Testis (tissue), 3 donors: Measurements from ENCODE around the gene NR6A1. TPM values are rescaled to one million over a fixed set of nuclear protein-coding genes. Genes with fewer than 3 reads are reported as not detected.

ENCODE experiments used
- DNase-seq: peaks from one replicate; pipeline ENCODE4 v3.0.0-alpha.2; 2019
- H3K27ac ChIP-seq, 2 donors: fragments of 200-600 bp; sonication (generic); one replicate each; pipeline ENCODE4 v1.5.1; 2019
- H3K27me3 ChIP-seq: fragments of 200-600 bp; sonication (generic); one replicate; pipeline ENCODE4 v1.5.1; 2019
- H3K36me3 ChIP-seq: fragments of 200-600 bp; sonication (generic); one replicate; pipeline ENCODE4 v1.5.1; 2017; ENCODE audit warnings: low read depth; ENCODE audit errors: missing control alignments
- H3K4me1 ChIP-seq: fragments of 200-600 bp; sonication (generic); one replicate; pipeline ENCODE4 v1.5.1; 2019
- H3K4me3 ChIP-seq, 2 donors: fragments of 200-600 bp; sonication (generic); one replicate each; pipeline ENCODE4 v1.5.1; 2017 to 2019
- H3K9me3 ChIP-seq: fragments of 200-600 bp; sonication (generic); one replicate; pipeline ENCODE4 v1.5.1; 2017
- POLR2A ChIP-seq: fragments of 450-650 bp; IDR thresholded peaks from one replicate; pipeline ENCODE4 v1.6.1; 2017; ENCODE audit warnings: antibody characterized with exemption, mild to moderate bottlenecking, moderate library complexity
- WGBS, 2 donors: methylation state at CpG; one replicate each; pipeline ENCODE4 v1.1.5; 2018; 5-methylcytosine and 5-hydroxymethylcytosine counted together
- intact Hi-C: fragments of 100-400 bp; cut with DNase I; formaldehyde crosslinking; loops from one replicate; pipeline ENCODE4 v1.15.1; 2023; ENCODE audit warnings: low total_unique reads
- polyA plus RNA-seq: library from polyadenylated mRNA; stranded (reverse); fragments of 350-450 nt; fragmentation: Illumina TruSeq; extraction: RNeasy Lipid Tissue Mini Kit (QIAGEN cat#74804); gene quantifications from one replicate; pipeline ENCODE4 v1.2.3, GENCODE V29; 2014; ENCODE audit warnings: low read depth, low replicate concordance; ENCODE audit not compliant: insufficient read depth
- total RNA-seq, 2 donors: library from RNA; depleted of rRNA; stranded (reverse); fragments of >200 nt; gene quantifications; one replicate each; pipeline ENCODE4 v1.2.3, GENCODE V29; 2016
- TF ChIP-seq, protein P1 (sequence below), 3 experiments: fragments of 450-650 bp in 2 of 3; fragments of 200-600 bp in 1 of 3; sonication (generic) in 1 of 3; IDR thresholded peaks; one replicate each; pipeline ENCODE4 v1.5.1; 2016 to 2019; ENCODE audit warnings: antibody characterized with exemption in 3 of 3, mild to moderate bottlenecking in 2 of 3, moderate library complexity in 1 of 3

The NR6A1 gene
- total and polyA plus RNA-seq, 3 donors from 2014 or later, result 54.6 to 100 (median 92.1) TPM

DNA sequence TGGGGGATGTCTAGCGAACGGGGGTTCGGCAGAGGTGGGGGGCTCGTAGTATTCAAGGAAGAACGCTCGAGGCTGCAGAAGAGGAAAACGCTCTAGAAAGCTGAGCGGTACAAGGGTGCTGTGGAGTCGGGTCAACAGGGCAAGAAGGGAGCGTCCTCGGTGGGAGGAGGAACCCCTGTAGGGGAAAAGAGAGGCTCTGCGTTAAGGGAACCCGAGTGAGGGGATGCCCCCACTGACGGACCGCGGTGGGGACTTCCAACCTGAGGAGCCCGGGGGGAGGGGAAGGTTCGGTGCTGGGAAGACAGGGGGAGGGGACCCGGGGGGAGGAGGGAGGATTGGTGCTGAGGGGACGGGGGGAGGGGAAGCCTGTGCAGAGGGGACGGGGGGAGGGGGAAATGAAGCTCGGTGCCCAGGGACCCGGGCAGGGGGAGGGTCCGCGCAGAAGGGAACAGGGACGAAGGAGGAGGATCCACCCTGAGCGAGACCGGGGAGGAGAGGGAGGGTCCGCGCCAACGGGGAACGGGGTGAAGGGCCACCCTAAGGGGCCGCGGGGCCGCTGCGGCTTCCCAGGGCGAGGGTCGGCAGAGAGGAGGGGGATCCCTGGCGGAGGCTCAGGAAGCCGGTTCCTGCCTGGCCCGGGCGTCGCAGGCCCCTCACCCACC lies 621 bp downstream of the NR6A1 start:
- TF ChIP-seq POLR2A, result no peak
- TF ChIP-seq, protein P1, sequence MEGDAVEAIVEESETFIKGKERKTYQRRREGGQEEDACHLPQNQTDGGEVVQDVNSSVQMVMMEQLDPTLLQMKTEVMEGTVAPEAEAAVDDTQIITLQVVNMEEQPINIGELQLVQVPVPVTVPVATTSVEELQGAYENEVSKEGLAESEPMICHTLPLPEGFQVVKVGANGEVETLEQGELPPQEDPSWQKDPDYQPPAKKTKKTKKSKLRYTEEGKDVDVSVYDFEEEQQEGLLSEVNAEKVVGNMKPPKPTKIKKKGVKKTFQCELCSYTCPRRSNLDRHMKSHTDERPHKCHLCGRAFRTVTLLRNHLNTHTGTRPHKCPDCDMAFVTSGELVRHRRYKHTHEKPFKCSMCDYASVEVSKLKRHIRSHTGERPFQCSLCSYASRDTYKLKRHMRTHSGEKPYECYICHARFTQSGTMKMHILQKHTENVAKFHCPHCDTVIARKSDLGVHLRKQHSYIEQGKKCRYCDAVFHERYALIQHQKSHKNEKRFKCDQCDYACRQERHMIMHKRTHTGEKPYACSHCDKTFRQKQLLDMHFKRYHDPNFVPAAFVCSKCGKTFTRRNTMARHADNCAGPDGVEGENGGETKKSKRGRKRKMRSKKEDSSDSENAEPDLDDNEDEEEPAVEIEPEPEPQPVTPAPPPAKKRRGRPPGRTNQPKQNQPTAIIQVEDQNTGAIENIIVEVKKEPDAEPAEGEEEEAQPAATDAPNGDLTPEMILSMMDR (IDR thresholded peaks at IDR 0.05), result no peak
- peaks cover 15% of the 10 kb centered on the region for H3K4me1 ChIP-seq
- peak; percentile 88 for DNase-seq
- no peaks in the 10 kb centered on the region for H3K9me3 ChIP-seq
- H3K27ac ChIP-seq, result peak overlapping the region; percentile 88 to 96
- 1 to 3% methylated on average over 31 to 41 of the region's 43 CpGs for WGBS, 2 donors
- no peaks in the 10 kb centered on the region for H3K36me3 ChIP-seq
- intact Hi-C loops, result loop anchor here (10.0 kb wide), 1 partner anchor 374 kb away; the partner anchor contains the start of gene SCAI
- no peaks in the 10 kb centered on the region for H3K27me3 ChIP-seq
- peak overlapping the region; percentile 88 to 97 for H3K4me3 ChIP-seq

DNA sequence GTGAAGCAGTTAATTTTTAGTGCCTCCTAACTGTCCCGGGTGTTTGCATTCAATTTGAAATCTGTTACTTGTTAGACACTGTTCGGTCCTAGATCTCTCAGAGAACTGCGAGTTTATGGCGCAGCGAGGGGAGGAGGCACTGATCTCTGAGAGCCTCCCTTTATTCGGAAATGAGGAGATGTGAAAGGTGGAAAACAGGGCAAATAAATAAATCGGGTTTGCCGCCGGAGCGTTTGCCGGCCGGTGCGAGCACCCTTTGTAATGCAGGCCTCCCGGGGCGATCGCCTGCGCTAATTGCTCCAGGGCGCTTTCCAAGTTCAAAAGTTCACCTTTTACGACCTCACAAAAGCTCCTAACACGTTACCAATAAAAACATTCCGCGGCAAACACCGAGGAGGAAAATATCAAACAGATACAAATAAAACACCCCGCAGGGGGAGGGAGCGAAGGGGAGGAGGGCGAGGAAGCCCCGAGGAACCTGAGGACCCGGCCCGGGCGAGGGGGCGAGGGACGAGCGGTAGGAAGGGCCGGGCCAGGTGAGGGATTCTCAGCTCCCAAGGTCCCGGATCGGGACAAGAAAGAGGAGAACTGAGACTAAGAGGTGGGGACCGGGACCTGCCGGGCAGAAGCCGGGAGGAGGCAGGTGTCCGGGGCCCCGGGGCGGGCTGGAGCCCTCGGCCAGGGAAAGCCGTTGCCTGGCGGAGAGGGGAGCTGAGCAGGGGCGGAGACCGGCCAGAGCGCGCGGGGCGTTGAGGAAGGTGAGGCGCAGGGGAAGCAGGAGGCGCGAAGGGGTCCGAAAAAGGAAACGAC lies 1.4 kb downstream of the NR6A1 start:
- Histone ChIP-seq H3K4me1 (peaks cover 15% of the 10 kb centered on the region), H3K4me3 (peak overlapping the region; percentile 88 to 97), H3K27me3 (no peaks in the 10 kb centered on the region), H3K9me3 (no peaks in the 10 kb centered on the region), H3K36me3 (no peaks in the 10 kb centered on the region), H3K27ac (peak overlapping the region; percentile 88 to 96)
- DNase-seq, result peak; percentile 30
- intact Hi-C loops, result loop anchor here (10.0 kb wide), 1 partner anchor 375 kb away; the partner anchor contains the start of gene SCAI
- WGBS, 2 donors, result 6% methylated on average over 56 of the region's 56 CpGs
- TF ChIP-seq, protein P1 (IDR thresholded peaks at IDR 0.05), result no peak
- TF ChIP-seq POLR2A, result no peak

DNA sequence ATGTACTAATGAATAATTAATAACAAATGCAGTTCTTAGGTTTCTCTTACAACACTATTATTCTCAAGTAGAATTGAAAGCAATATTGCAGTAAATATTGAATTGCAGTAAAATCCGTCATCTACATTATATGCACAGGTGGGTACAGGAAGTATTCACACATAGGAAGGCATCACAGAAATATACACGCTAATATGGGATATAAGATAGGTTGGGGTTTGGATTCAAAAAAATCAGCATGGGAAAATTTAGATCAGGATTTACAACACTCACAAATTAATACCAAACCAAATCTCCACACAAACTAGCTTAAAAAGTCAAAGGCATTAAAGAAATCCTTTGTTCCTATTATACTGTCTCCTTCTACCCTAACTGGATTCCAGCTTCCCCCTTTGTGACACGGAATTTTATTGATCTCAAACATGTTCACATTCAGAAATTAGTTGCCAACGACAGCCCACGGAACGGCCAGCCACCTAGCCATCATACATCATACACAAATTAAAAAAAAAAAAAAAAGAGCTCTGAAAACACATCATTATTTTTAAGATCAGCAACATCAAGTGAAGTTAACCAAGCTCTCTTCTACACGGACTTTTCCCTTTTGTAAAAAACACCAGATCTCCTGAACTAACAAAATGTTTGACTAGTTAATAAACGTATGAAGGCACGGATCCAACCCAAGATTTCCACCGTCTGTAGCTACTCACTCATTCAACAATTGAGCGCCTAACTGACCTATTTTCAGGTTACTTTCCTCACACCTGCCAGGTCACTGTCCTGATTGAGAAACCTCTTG lies 2.2 kb downstream of the NR6A1 start:
- Histone ChIP-seq H3K9me3 (no peaks in the 10 kb centered on the region), H3K4me3 (peak overlapping the region; percentile 88 to 97), H3K4me1 (peaks cover 19% of the 10 kb centered on the region), H3K27me3 (no peaks in the 10 kb centered on the region), H3K27ac (peak overlapping the region; percentile 88 to 96), H3K36me3 (no peaks in the 10 kb centered on the region)
- no peak for DNase-seq
- no peak for TF ChIP-seq POLR2A
- TF ChIP-seq, protein P1 (IDR thresholded peaks at IDR 0.05), result no peak
- WGBS, 2 donors, result 36% methylated on average over 11 of the region's 11 CpGs
- intact Hi-C loops, result no loop called here

DNA sequence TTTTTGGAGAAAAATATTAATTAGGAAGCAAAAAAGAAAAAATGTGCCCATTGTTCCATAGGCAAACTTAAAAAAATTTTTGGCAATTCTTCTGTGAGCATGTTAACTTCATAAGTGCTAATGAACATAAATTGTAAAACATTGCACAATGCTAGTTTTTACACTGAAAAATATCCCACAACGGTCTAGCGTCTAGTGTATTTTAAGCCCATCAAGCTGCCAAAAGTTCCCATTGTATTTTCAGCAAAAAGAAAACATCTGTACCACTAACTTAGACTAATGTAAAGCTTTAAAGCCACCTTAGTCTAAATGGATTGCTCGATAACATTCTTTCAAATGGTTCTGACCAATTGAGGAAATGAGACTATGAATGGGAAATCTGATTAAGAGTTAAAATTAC lies 2.8 kb downstream of the NR6A1 start:
- intact Hi-C loops, result no loop called here
- H3K27me3 ChIP-seq, result no peaks in the 10 kb centered on the region
- H3K36me3 ChIP-seq, result no peaks in the 10 kb centered on the region
- peak overlapping the region in 1 of 2 donors; percentile 88 for H3K27ac ChIP-seq
- no peaks in the 10 kb centered on the region for H3K9me3 ChIP-seq
- WGBS, 2 donors, result 37 to 45% methylated on average over 3 of the region's 3 CpGs
- TF ChIP-seq, protein P1 (IDR thresholded peaks at IDR 0.05), result no peak
- TF ChIP-seq POLR2A, result no peak
- H3K4me3 ChIP-seq, result no peak overlapping the region
- peaks cover 19% of the 10 kb centered on the region for H3K4me1 ChIP-seq
- DNase-seq, result no peak
